ENCODE data around the gene GJC2.

Gene GJC2

DNA sequence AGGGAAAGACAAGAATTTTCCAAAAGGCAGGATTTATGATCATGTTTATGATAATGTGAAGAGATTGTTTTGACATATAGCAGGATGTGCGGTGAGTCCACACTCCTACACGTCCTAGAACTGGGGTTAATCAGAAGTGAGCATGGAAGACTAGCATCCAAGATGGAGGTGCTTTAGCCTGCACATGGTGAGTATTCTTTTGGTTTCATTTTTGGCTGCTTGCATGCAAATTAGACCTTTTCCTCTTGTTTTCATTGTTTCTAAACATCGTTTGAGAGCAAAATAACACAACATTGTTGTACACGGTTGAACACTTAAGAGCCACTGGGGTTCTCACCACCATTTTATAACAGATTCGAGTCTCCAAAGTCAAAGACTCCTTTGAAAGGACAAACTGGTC lies 24.5 kb upstream of the GJC2 start:
- DNase-seq (ENCODE audit: low read depth), result no peak
- TF ChIP-seq, protein P1, sequence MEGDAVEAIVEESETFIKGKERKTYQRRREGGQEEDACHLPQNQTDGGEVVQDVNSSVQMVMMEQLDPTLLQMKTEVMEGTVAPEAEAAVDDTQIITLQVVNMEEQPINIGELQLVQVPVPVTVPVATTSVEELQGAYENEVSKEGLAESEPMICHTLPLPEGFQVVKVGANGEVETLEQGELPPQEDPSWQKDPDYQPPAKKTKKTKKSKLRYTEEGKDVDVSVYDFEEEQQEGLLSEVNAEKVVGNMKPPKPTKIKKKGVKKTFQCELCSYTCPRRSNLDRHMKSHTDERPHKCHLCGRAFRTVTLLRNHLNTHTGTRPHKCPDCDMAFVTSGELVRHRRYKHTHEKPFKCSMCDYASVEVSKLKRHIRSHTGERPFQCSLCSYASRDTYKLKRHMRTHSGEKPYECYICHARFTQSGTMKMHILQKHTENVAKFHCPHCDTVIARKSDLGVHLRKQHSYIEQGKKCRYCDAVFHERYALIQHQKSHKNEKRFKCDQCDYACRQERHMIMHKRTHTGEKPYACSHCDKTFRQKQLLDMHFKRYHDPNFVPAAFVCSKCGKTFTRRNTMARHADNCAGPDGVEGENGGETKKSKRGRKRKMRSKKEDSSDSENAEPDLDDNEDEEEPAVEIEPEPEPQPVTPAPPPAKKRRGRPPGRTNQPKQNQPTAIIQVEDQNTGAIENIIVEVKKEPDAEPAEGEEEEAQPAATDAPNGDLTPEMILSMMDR (IDR thresholded peaks at IDR 0.05; ENCODE audit: low read depth, low read length, missing control alignments), result no peak
- H3K4me3 ChIP-seq (ENCODE audit: low read depth, low read length), result no peak overlapping the region

DNA sequence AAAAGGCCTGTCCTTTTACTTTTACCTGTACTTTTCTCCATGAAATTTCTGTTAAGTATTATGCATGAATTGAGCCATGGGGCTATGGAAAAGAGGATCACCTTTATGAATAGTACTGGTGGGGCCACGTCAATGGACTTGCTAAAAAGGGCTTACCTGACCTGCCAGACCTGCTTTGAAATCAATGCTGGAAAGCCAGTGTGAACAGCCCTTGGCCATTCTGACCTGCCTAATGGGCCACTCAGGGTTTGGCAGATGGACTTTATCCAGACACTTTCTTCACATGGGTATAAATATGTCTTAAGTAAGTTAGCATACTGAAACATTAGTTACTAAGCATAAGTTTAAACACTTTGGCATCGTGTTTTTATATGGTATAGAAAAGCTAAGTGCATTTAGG lies 18.0 kb upstream of the GJC2 start:
- no peak for DNase-seq (ENCODE audit: low read depth)
- TF ChIP-seq, protein P1 (IDR thresholded peaks at IDR 0.05; ENCODE audit: low read depth, low read length, missing control alignments), result no peak
- H3K4me3 ChIP-seq (ENCODE audit: low read depth, low read length), result no peak overlapping the region

DNA sequence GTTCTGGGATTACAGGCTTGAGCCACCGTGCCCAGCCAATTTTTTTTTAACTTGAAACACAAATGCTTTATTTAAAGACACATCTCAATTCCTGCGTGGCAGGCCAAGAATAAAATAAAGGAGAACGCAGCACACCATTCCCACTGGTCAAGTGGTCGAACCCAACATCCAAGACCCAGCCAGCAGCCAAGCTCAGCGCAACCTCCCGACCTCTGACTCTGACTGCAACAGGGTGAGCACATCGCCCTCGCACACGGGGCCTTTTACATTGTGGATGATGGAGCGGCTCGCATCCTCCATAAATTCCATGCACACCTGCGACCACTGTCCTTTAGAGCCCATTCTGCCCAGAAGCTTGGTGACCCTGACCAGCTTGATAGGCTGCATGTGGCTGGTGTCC lies 15.1 kb upstream of the GJC2 start:
- TF ChIP-seq, protein P1 (IDR thresholded peaks at IDR 0.05; ENCODE audit: low read depth, low read length, missing control alignments), result no peak
- H3K4me3 ChIP-seq (ENCODE audit: low read depth, low read length), result no peak overlapping the region
- no peak for DNase-seq (ENCODE audit: low read depth)

DNA sequence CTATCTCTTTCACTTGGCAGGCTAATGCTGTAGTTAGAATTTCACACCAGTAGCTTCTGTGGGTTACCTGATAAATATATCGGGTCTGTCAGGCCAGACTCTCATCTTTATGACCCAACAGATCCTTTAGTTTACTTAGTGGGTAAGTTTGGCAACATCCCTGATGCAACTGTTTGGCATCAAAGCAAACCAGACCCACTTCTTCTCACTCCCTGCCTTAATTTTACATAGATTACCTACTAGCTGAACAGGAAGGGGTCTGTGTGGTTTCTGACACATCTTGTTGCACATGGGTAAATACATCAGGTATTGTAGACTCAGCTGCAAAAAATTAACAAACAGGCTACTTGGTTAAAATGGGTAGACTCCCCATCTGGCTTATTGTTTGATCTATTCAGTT lies 12.8 kb upstream of the GJC2 start:
- DNase-seq (ENCODE audit: low read depth), result no peak
- TF ChIP-seq, protein P1 (IDR thresholded peaks at IDR 0.05; ENCODE audit: low read depth, low read length, missing control alignments), result no peak
- no peak overlapping the region for H3K4me3 ChIP-seq (ENCODE audit: low read depth, low read length)

DNA sequence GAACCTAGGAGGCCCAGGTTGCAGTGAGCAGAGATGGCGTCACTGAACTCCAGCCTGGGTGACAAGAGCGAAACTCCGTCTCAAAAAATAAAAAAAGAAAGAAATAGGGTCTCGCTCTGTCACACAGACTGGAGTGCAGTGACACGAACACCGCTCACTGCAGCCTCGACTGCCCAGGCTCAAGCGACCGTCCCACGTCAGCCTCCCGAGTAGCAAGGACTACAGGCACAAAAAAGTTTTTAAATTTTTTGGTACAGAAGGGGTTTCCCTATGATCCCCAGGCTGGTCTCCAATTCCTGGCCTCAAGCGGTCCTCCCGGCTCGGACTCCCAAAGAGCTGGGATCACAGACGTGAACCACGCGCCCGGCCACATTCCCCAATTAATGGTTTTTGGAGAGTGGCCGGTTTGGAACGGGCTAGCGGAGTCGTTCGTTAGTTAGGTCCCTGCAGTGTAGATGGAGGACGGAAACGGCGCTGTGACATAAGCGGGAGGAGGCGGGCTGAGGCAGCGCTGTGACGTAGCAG lies 10.3 kb upstream of the GJC2 start:
- TF ChIP-seq, protein P1 (IDR thresholded peaks at IDR 0.05; ENCODE audit: low read depth, low read length, missing control alignments), result no peak
- DNase-seq (ENCODE audit: low read depth), result no peak
- peak overlapping the region; percentile 90 for H3K4me3 ChIP-seq (ENCODE audit: low read depth, low read length)

DNA sequence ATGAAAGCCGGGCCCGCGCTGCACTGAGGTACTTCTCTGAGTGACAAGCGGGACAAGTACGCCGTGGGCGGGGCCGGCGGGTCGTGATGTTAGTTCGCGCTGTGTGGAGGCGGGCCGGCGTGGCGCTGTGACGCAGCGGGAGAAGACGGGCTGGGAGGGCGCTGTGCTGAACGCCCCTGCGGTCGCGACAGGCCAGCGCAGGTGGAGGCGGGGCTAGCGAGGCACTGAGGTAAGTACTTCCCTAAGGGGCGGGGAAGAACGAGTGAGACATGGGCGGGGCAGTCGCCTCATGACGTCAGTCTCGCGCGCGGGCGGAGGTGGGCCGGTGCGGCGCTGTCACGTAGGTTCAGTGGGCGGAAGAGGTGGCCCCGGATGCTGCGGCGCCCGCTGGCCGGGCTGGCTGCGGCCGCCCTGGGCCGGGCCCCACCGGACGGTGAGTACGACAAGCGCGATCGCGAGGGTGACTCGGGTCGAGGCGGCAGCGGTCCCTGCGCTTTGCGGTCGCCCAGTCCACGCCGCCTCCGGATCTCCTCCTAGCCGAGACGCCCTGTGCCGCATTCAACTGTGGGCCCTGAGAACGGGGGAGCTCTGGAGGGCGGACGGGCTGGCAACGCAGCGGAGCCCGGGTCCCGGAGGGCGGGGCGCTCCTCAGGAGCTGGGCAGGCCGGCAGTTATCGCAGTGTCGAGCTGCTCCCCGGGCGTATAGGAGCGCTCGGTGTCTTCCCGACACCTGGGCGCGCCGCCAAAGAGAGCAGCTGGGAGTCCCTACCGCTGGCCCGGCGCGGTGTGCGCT lies 9.6 kb upstream of the GJC2 start, which contains the start of gene GUK1:
GUK1 (plus strand) TSS at position 349 of the 793 bp plus-strand sequence; CDS start at position 373, 24 bp downstream.
- TF ChIP-seq, protein P1 (IDR thresholded peaks at IDR 0.05; ENCODE audit: low read depth, low read length, missing control alignments), result peak; percentile 7
- peak within 1 kb of the TSS; percentile 90 for H3K4me3 ChIP-seq (ENCODE audit: low read depth, low read length)
- peak; percentile 99 for DNase-seq (ENCODE audit: low read depth)

Data from GM12864 (cell line).